ENCODE results near the gene WDFY2. TPM values are rescaled to one million over a fixed set of nuclear protein-coding genes. Genes with fewer than 3 reads are reported as not detected.

The WDFY2 gene
- total and polyA plus RNA-seq, 4 donors = 4.6 to 27.3 (median 10.9) TPM

DNA sequence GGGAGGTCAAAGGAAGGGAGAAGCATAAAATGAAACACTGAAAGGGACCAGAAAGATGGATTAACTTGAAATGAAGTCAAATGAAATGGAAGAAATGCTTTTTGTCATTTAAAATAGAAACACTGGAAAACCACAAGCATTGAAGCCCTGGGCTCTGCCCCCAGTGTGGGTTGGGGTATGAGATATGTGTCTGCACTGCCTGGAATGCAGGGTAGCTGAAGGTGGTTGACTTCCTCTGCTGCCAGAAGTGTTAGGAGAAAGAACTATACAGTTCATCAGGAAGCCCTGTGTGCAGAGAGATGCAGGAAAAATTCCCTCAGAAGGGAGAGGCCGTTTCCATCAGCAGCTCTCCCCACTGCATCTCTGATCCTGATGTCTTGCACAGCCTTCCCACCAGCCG lies 150.5 kb downstream of the WDFY2 start:
- no peak overlapping the region for H3K9ac ChIP-seq (ENCODE audit: insufficient read depth in 1 of 2, low read length in 2 of 2)
- DNase-seq (no peak), ATAC-seq (ENCODE audit: insufficient read depth, low FRiP score) (no peak)
- TF ChIP-seq, protein P1, sequence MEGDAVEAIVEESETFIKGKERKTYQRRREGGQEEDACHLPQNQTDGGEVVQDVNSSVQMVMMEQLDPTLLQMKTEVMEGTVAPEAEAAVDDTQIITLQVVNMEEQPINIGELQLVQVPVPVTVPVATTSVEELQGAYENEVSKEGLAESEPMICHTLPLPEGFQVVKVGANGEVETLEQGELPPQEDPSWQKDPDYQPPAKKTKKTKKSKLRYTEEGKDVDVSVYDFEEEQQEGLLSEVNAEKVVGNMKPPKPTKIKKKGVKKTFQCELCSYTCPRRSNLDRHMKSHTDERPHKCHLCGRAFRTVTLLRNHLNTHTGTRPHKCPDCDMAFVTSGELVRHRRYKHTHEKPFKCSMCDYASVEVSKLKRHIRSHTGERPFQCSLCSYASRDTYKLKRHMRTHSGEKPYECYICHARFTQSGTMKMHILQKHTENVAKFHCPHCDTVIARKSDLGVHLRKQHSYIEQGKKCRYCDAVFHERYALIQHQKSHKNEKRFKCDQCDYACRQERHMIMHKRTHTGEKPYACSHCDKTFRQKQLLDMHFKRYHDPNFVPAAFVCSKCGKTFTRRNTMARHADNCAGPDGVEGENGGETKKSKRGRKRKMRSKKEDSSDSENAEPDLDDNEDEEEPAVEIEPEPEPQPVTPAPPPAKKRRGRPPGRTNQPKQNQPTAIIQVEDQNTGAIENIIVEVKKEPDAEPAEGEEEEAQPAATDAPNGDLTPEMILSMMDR (IDR thresholded peaks at IDR 0.05; ENCODE audit: control extremely low read depth, extremely low read depth) = no peak
- H3K4me1 ChIP-seq (ENCODE audit: control insufficient read depth in 5 of 5, insufficient read depth in 5 of 5, low read length in 5 of 5) = peaks cover 0 to 22% (median 6%) of the 10 kb centered on the region in 5 donors
- H3K36me3 ChIP-seq (ENCODE audit: control insufficient read depth in 4 of 4, insufficient read depth in 4 of 4, low read length in 4 of 4) = peaks cover 3 to 7% (median 4%) of the 10 kb centered on the region in 4 donors
- no peak overlapping the region for H3K4me3 ChIP-seq
- H3K9me3 ChIP-seq (ENCODE audit: control insufficient read depth in 4 of 4, insufficient read depth in 3 of 4, low read length in 3 of 4) = no peaks in the 10 kb centered on the region
- H3K27ac ChIP-seq (ENCODE audit: low read depth in 1 of 2, low read length in 1 of 2) = no peak overlapping the region
- H3K27me3 ChIP-seq (ENCODE audit: control insufficient read depth in 3 of 3, insufficient read depth in 3 of 3, low read length in 2 of 3) = peaks cover 0 to 3% (median 0%) of the 10 kb centered on the region in 3 donors
- WGBS, 2 donors = 95% methylated on average over 2 of the region's 2 CpGs

- 82 to 85% methylated on average over 3 of the region's 3 CpGs for WGBS, 2 donors
- TF ChIP-seq, protein P1 (IDR thresholded peaks at IDR 0.05; ENCODE audit: control extremely low read depth, extremely low read depth) = no peak
- DNase-seq (no peak), ATAC-seq (ENCODE audit: insufficient read depth, low FRiP score) (no peak)
- Histone ChIP-seq H3K27me3 (ENCODE audit: control insufficient read depth in 3 of 3, insufficient read depth in 3 of 3, low read length in 2 of 3) (peaks cover 0 to 3% (median 0%) of the 10 kb centered on the region in 3 donors), H3K9me3 (ENCODE audit: control insufficient read depth in 4 of 4, insufficient read depth in 3 of 4, low read length in 3 of 4) (no peaks in the 10 kb centered on the region), H3K27ac (ENCODE audit: low read depth in 1 of 2, low read length in 1 of 2) (no peak overlapping the region), H3K9ac (ENCODE audit: insufficient read depth in 1 of 2, low read length in 2 of 2) (no peak overlapping the region), H3K4me3 (no peak overlapping the region), H3K4me1 (ENCODE audit: control insufficient read depth in 5 of 5, insufficient read depth in 5 of 5, low read length in 5 of 5) (peaks cover 0 to 15% (median 4%) of the 10 kb centered on the region in 5 donors), H3K36me3 (ENCODE audit: control insufficient read depth in 4 of 4, insufficient read depth in 4 of 4, low read length in 4 of 4) (peaks cover 3 to 10% (median 4%) of the 10 kb centered on the region in 4 donors)
These were observed 153.3 kb downstream of the WDFY2 start for GRCh38 chr13:51737609-51738008.

- Histone ChIP-seq H3K9ac (ENCODE audit: insufficient read depth in 1 of 2, low read length in 2 of 2) (no peak overlapping the region), H3K27ac (ENCODE audit: low read depth in 1 of 2, low read length in 1 of 2) (no peak overlapping the region), H3K9me3 (ENCODE audit: control insufficient read depth in 4 of 4, insufficient read depth in 3 of 4, low read length in 3 of 4) (no peaks in the 10 kb centered on the region), H3K27me3 (ENCODE audit: control insufficient read depth in 3 of 3, insufficient read depth in 3 of 3, low read length in 2 of 3) (peaks cover 0 to 3% (median 0%) of the 10 kb centered on the region in 3 donors), H3K36me3 (ENCODE audit: control insufficient read depth in 4 of 4, insufficient read depth in 4 of 4, low read length in 4 of 4) (peaks cover 3 to 10% (median 4%) of the 10 kb centered on the region in 4 donors), H3K4me1 (ENCODE audit: control insufficient read depth in 5 of 5, insufficient read depth in 5 of 5, low read length in 5 of 5) (peaks cover 0 to 15% (median 4%) of the 10 kb centered on the region in 5 donors), H3K4me3 (no peak overlapping the region)
- DNase-seq (no peak), ATAC-seq (ENCODE audit: insufficient read depth, low FRiP score) (no peak)
- TF ChIP-seq, protein P1 (IDR thresholded peaks at IDR 0.05; ENCODE audit: control extremely low read depth, extremely low read depth) = no peak
- 93 to 94% methylated on average over 2 of the region's 2 CpGs for WGBS, 2 donors
These were observed 154.1 kb downstream of the WDFY2 start for GRCh38 chr13:51738226-51738905.

All from lung (tissue), 12 donors.